GM18507 (cell line): ENCODE results near the gene HOXB3.
A peak's percentile ranks its signal among the peaks of the same experiment; 100 is the strongest.

ENCODE experiments used
- DNase-seq: peaks from one replicate; pipeline ENCODE4 v3.0.0; 2011; ENCODE audit warnings: low read depth; ENCODE audit not compliant: insufficient read length; ENCODE audit errors: extremely low spot score
- FAIRE-seq: peaks from 2 replicates; lab custom pipeline; 2011; peaks lifted over from hg19 to GRCh38; lab: Jason Lieb, UNC

Gene HOXB3

GRCh38 chr17:48589831-48590606, at the start of gene HOXB3:
Gene HOXB3 (minus strand): TSS chr17:48590241. CDS start chr17:48552474, 37,767 bp downstream.
- DNase-seq = no peak
- FAIRE-seq = no peak

DNA sequence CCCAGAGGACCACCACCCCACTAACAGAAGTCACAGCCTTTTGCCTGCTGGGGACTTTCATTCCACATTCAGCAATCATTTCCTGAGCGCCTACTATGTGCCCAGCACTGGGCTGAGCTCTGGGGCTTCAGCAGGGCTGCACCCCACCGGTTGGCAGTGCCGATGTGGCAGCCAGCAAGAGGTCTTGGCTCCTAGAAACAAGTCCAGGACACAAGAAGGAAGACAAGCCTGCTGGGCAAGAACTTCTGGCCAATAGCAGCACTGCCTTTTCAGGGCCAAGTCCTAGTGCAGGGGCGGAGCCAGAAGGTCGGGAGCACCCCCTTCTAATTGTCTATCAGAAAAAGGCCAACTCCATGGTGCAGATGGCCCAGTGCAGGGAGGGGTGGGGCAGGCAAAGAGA, 49.1 kb upstream of the HOXB3 start:
- DNase-seq (no peak), FAIRE-seq (no peak)

DNA sequence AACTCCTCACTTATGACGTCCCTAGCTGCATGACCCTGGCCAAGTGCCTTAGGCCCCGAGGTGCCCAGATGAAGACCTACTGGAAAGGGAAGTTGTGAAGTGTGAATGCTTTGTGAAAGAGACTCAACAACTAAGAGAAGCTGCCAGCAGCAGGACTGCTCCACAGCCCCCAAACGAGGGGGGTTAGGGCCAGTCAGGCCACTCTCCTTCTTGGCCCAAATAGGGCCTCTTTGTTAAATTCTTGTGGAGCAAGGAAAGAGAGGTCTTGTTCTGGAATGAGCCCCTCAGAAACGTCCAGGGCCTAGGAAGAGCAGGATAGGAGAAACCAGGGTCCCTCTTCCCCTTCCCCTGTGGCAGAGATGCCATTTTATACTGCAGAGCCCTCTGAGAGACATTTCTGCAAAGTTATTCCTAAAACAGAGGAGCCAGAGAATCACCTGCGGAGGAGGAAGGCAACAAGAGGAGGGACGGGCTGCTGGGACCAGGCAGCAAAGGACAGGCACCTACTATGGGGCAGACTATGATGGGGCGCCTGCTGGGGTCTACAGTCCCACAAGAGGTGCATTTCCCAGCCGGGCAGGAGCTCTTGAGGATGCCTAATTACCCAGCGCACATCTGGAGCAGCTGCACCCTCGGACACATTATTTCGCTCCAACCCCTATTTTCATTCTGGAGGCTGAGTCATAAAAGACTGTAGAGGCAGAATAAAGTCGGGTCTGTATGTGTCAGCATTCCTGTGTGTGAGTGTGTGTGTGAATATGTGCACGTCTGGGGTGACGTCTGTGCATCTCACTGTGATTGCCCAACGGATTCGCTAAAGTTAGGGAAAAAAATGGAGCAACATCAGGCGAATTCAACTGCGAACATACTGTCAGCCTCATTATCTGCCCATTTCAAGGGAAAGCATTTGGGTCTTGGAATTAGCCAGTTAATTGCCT, 47.6 kb upstream of the HOXB3 start:
- FAIRE-seq = no peak
- no peak for DNase-seq

GRCh38 chr17:48636177-48637018, 46.4 kb upstream of the HOXB3 start:
- FAIRE-seq (peak; percentile 48), DNase-seq (peak; percentile 53)

DNA sequence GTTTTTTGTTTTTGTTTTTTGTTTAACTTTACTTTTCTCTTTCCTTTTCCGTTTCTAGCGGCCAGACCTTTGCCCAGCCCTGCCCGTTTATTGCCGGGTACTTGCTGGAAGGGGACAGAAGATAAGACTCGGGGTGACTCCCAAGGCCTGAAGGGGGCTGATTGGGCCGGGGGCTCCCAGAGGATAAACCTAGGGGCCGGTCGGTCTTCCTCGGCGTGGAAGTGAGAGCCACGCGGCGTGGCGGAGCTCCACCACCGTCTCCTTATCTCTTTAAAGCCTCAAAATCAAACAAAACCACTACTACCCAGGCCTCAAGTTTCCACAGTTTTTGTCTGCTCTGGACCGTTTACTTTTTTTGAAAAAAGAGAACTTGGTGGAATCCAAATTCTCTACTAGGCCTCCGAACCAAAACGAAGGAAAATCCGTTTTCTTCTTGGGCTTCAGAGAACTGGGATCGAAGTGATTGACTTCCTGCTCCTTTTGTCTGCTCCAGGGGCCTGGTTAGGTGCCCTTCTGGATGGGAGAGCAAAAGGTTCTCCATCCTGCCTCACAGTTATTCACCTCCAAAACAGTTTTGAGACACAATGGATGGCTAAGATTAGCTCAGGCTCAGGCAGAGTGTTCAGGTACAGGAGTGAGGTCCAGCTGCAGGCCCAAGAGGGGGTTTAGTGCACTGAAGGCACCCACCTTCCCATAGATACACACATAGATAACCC, 44.6 kb upstream of the HOXB3 start:
- DNase-seq = no peak
- no peak for FAIRE-seq

- no peak for FAIRE-seq
- no peak for DNase-seq
Observed at GRCh38 chr17:48633266-48633677, 43.2 kb upstream of the HOXB3 start.

GRCh38 chr17:48632579-48633265, 42.7 kb upstream of the HOXB3 start:
- FAIRE-seq (no peak), DNase-seq (no peak)

DNA sequence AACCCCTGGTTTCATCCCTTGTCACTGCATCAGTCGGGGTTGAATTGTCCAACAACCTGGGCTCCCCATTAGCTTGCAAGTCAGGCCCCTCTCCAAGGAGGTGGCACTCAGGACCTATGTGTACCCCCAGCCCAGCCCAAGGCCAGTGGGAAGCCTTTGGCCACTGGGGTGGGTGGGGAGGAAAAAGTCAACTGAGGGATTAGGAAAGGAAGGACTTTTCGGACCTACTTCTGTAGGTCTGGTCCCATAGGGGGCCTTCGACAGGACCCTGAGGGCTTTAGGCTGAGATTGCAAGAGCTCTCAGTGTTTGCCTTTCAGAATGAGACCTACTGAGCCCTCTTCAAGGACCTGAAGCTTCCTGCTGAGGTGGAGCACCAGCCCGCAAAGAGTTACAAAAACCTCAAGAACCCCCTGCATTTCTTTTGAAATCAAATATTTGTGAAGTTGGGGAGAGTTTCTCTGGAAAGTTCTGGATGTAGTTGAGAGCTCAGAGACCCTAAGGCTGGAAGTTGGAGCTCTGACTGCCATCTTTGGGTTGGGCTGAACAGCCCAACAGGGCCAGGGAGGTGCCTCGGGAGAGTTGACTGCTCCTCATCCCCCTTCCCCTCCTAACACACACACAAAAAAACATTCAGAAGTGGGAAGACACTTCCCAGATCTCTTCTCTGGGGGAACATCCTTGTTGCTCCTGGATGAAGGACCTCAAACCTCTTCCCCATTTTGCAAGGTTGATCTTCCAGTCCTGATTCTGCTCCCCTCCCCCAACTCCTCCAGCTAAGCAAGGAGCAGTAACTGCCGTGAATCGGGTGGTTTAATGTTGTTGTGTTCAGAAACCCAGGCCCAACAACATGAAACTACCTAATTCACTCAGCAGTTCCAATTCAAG, 41.9 kb upstream of the HOXB3 start:
- FAIRE-seq = peak; percentile 67
- no peak for DNase-seq

DNA sequence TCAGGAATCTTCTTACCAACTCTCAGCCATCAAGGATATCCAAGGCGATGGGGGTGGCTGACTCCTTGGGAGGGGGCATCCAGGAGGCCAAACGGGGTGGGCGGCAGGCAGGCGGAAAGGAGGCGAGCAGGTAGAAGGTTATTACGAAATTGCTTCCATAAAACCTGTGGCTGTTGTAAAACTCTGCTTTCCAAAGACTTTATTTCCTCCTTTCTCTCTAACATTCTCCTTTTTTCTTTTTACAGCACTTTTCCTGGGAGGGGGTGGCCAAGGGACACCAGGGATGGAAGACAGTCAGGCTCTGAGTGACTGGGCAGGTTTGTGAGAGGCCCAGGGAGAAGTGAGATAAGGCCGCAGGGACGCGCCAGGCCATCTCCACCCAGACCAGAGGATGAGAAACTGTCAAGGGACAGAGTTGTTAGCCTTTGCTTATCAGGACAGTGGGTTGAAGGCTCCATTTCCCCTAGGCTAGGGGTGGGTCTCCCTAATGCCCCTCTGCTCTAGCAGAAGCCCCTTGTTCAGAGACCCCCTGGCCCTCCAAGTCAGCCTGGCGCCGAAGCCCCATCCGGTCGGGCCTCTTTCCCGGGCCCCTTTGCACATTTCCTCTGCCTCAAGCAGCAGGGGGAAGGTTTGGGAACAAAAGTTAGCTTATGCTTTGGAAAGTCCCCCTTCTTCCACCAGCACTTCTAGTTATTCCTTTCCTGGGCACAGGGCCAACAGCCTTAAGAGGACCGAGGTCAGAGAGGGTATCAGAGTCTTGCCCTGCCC, 41.1 kb upstream of the HOXB3 start:
- FAIRE-seq = no peak

GRCh38 chr17:48630009-48630924, 40.2 kb upstream of the HOXB3 start:
- FAIRE-seq (no peak), DNase-seq (no peak)

More for the DNA sequence above, 41.1 kb upstream of the HOXB3 start:
- DNase-seq = no peak

GRCh38 chr17:48629411-48629759, 39.3 kb upstream of the HOXB3 start:
- no peak for FAIRE-seq
- DNase-seq = no peak

DNA sequence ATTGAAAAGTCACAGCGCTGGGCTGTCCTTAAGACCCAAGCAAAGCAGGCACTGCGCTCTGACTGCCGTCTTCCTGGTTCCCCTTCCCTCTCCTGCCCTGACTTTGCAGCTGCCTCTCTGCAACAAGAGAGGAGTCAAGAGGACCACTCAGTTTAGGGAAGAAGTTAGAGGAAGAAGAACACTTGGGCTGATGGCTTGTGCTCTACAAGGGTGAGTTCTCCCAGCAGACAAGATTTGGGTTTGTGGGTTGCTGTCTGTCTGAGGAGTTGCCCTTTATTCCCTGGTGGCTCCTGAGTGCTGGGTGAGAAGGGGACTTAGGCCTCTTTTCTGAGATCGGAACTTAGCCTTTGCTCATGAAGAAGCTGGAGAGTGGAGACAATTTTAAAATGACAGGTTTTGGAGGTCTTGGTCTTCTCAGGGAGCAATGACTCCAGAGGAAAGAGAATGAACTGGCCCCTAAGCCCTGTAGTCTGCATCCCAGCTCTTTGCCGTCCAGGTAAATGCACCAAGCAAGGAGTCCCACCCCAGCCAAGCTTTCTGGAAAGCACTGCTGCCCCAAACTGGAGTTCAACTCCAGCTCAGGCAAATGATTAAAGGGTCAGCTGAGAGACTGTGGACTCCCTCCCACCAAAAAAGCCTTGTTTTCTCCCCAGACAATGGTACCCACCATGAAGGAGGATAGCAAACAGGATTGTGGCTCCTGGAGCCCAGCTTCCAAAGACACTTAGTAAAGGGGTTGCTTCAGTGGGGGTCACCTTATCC, 38.8 kb upstream of the HOXB3 start:
- DNase-seq (no peak), FAIRE-seq (no peak)

GRCh38 chr17:48627623-48628521, 37.8 kb upstream of the HOXB3 start:
- FAIRE-seq = no peak
- no peak for DNase-seq

DNA sequence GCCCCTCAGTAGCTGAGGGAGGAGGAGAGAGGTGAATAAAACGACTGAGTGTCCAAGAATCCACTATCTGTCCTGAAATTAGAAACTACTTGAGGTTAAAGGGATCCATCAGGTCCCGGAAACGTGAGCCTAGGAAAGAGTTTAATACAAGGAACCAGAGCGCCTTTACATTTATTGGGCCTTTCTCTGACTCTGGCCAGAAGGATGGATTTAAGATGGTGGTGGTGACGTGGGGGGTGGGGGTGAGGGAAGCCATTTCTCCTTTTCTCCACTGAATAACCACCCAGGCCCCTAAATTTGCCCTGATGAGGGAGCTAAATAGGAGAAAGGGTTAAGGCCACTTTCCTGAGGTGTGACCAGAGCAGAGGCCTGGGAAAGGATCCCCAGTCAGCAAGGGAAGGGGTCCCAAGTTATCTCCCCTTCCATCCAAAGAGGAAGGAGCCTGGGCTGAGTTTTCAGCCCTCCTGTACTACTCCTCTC, 37.1 kb upstream of the HOXB3 start:
- no peak for DNase-seq
- FAIRE-seq = no peak
